Mesendoderm (in vitro differentiated cells): ENCODE results near the gene CLIC1.

ENCODE experiments used
- DNase-seq: peaks from one replicate; pipeline ENCODE4 v3.0.0; 2013
- H2AK5ac ChIP-seq: 2 replicates; pipeline ENCODE4 v1.6.1; 2013; ENCODE audit warnings: low read length, inconsistent platforms
- H2BK120ac ChIP-seq: 2 replicates; pipeline ENCODE4 v1.6.1; 2013; ENCODE audit warnings: low read depth, mild to moderate bottlenecking, low read length, moderate library complexity, mixed read lengths
- H2BK15ac ChIP-seq: replicated peaks from 2 replicates; pipeline ENCODE4 v1.6.1; 2013; ENCODE audit warnings: low read depth, mild to moderate bottlenecking, moderate library complexity
- H2BK5ac ChIP-seq: 2 replicates; pipeline ENCODE4 v1.6.1; 2013; ENCODE audit warnings: low read length, inconsistent platforms
- H3K18ac ChIP-seq: 2 replicates; pipeline ENCODE4 v1.6.1; 2013; ENCODE audit warnings: mild to moderate bottlenecking, low read length, mixed read lengths
- H3K23ac ChIP-seq: one replicate; pipeline ENCODE4 v1.6.1; 2013; ENCODE audit warnings: low read length
- H3K27ac ChIP-seq: 2 replicates; pipeline ENCODE4 v1.5.1; 2013; ENCODE audit warnings: low read depth, mild to moderate bottlenecking, inconsistent platforms, low read length, moderate library complexity
- H3K27me3 ChIP-seq: 2 replicates; pipeline ENCODE4 v1.6.1; 2013; ENCODE audit warnings: low read length, control low read depth, mild to moderate bottlenecking, inconsistent platforms; ENCODE audit not compliant: insufficient read depth, poor library complexity
- H3K36me3 ChIP-seq: 2 replicates; pipeline ENCODE4 v1.6.1; 2013; ENCODE audit warnings: low read length, inconsistent platforms; ENCODE audit not compliant: control insufficient read depth, insufficient read depth
- H3K4ac ChIP-seq: one replicate; pipeline ENCODE4 v1.6.1; 2013; ENCODE audit warnings: low read depth, mild to moderate bottlenecking, low read length, moderate library complexity
- H3K4me1 ChIP-seq: 2 replicates; pipeline ENCODE4 v1.6.1; 2013; ENCODE audit warnings: low read depth, low read length, inconsistent platforms; ENCODE audit not compliant: control insufficient read depth
- H3K4me2 ChIP-seq: 2 replicates; pipeline ENCODE4 v1.6.1; 2013; ENCODE audit warnings: low read length
- H3K4me3 ChIP-seq: 2 replicates; pipeline ENCODE4 v1.5.1; 2013; ENCODE audit warnings: mild to moderate bottlenecking, low read length
- H3K56ac ChIP-seq: one replicate; pipeline ENCODE4 v1.6.1; 2013; ENCODE audit warnings: low read length
- H3K79me1 ChIP-seq: 2 replicates; pipeline ENCODE4 v1.6.1; 2013; ENCODE audit warnings: low read length, inconsistent platforms
- H3K79me2 ChIP-seq: 2 replicates; pipeline ENCODE4 v1.6.1; 2013; ENCODE audit warnings: mild to moderate bottlenecking, low read length; ENCODE audit not compliant: control insufficient read depth, insufficient read depth
- H3K9ac ChIP-seq: 2 replicates; pipeline ENCODE4 v1.6.1; 2013; ENCODE audit warnings: low read length, inconsistent platforms
- H4K5ac ChIP-seq: one replicate; pipeline ENCODE4 v1.6.1; 2013; ENCODE audit warnings: low read length
- H4K8ac ChIP-seq: one replicate; pipeline ENCODE4 v1.6.1; 2013; ENCODE audit warnings: low read depth, mild to moderate bottlenecking, control low read depth, low read length, moderate library complexity
- WGBS: extraction: QIAGEN DNeasy Blood & Tissue Kit; methylation state at CpG from one replicate; pipeline ENCODE4 v1.1.7; 2013; ENCODE audit warnings: low lambda C conversion rate, missing lambda C conversion rate; ENCODE audit not compliant: insufficient coverage; ENCODE audit errors: extremely low coverage; 5-methylcytosine and 5-hydroxymethylcytosine counted together

Gene CLIC1

GRCh38 chr6:31701666-31702404 lies 34.5 kb downstream of the CLIC1 start:
- DNase-seq, result no peak
- Histone ChIP-seq H3K4me1 (peaks cover 7% of the 10 kb centered on the region), H3K56ac (peak overlapping the region; percentile 95), H3K27ac (peak overlapping the region; percentile 55), H3K4me3 (peak overlapping the region; percentile 99), H3K4ac (no peak overlapping the region), H2BK120ac (no peak overlapping the region), H2BK5ac (peak overlapping the region; percentile 86), H2AK5ac (peak overlapping the region; percentile 95), H3K27me3 (no peaks in the 10 kb centered on the region), H3K79me2 (peaks cover 17% of the 10 kb centered on the region), H2BK15ac (no peak overlapping the region), H3K23ac (peak overlapping the region; percentile 81), H3K36me3 (peaks cover 3% of the 10 kb centered on the region), H3K9ac (peak overlapping the region; percentile 95), H4K8ac (no peak overlapping the region), H3K79me1 (peaks cover 17% of the 10 kb centered on the region), H4K5ac (no peak overlapping the region), H3K18ac (peak overlapping the region; percentile 8), H3K4me2 (peak overlapping the region; percentile 99)
- WGBS, result no CpG with 5 or more reads among the region's 7 CpGs

GRCh38 chr6:31700740-31701401 lies 35.5 kb downstream of the CLIC1 start:
- peak overlapping the region; percentile 19 for H3K9ac ChIP-seq
- peaks cover 17% of the 10 kb centered on the region for H3K79me1 ChIP-seq
- peak overlapping the region; percentile 65 for H3K56ac ChIP-seq
- H2BK15ac ChIP-seq, result no peak overlapping the region
- peaks cover 17% of the 10 kb centered on the region for H3K79me2 ChIP-seq
- H3K23ac ChIP-seq, result no peak overlapping the region
- H4K8ac ChIP-seq, result no peak overlapping the region
- no peak overlapping the region for H4K5ac ChIP-seq
- peaks cover 6% of the 10 kb centered on the region for H3K36me3 ChIP-seq
- no peak overlapping the region for H3K18ac ChIP-seq
- peaks cover 7% of the 10 kb centered on the region for H3K4me1 ChIP-seq
- no peak overlapping the region for H3K27ac ChIP-seq
- no peak overlapping the region for H2BK5ac ChIP-seq
- no peak overlapping the region for H3K4me2 ChIP-seq
- no peak overlapping the region for H3K4me3 ChIP-seq
- no peak overlapping the region for H2BK120ac ChIP-seq
- no peak for DNase-seq
- H3K27me3 ChIP-seq, result no peaks in the 10 kb centered on the region
- H3K4ac ChIP-seq, result no peak overlapping the region
- WGBS, result no CpG with 5 or more reads among the region's 5 CpGs
- H2AK5ac ChIP-seq, result no peak overlapping the region

GRCh38 chr6:31697555-31697954 lies 38.8 kb downstream of the CLIC1 start:
- Histone ChIP-seq H2BK15ac (no peak overlapping the region), H3K18ac (no peak overlapping the region), H3K9ac (no peak overlapping the region), H3K36me3 (peaks cover 15% of the 10 kb centered on the region), H2BK120ac (no peak overlapping the region), H3K79me2 (peaks cover 17% of the 10 kb centered on the region), H3K27me3 (no peaks in the 10 kb centered on the region), H3K4me1 (peaks cover 7% of the 10 kb centered on the region), H3K4me2 (no peak overlapping the region), H4K8ac (no peak overlapping the region), H4K5ac (no peak overlapping the region), H3K79me1 (peaks cover 17% of the 10 kb centered on the region), H3K4me3 (no peak overlapping the region), H3K56ac (no peak overlapping the region), H3K27ac (no peak overlapping the region), H3K4ac (no peak overlapping the region), H2AK5ac (no peak overlapping the region), H2BK5ac (no peak overlapping the region), H3K23ac (no peak overlapping the region)
- no peak for DNase-seq
- no CpG with 5 or more reads among the region's 3 CpGs for WGBS

- Histone ChIP-seq H3K9ac (no peak overlapping the region), H3K56ac (no peak overlapping the region), H3K18ac (no peak overlapping the region), H4K5ac (no peak overlapping the region), H4K8ac (no peak overlapping the region), H2AK5ac (no peak overlapping the region), H3K27me3 (no peaks in the 10 kb centered on the region), H3K4me2 (no peak overlapping the region), H2BK120ac (no peak overlapping the region), H3K27ac (no peak overlapping the region), H2BK15ac (no peak overlapping the region), H3K36me3 (peaks cover 26% of the 10 kb centered on the region), H3K4me3 (no peak overlapping the region), H3K23ac (no peak overlapping the region), H3K4me1 (peaks cover 8% of the 10 kb centered on the region), H2BK5ac (no peak overlapping the region), H3K79me2 (peaks cover 3% of the 10 kb centered on the region), H3K79me1 (peaks cover 4% of the 10 kb centered on the region), H3K4ac (no peak overlapping the region)
- no CpG with 5 or more reads among the region's 6 CpGs for WGBS
- DNase-seq, result no peak
Measured at GRCh38 chr6:31693535-31693934, 42.8 kb downstream of the CLIC1 start.

- H3K9ac ChIP-seq, result no peak overlapping the region
- peaks cover 3% of the 10 kb centered on the region for H3K79me2 ChIP-seq
- H2BK5ac ChIP-seq, result no peak overlapping the region
- no peak overlapping the region for H3K18ac ChIP-seq
- H3K4me1 ChIP-seq, result peaks cover 8% of the 10 kb centered on the region
- H2BK15ac ChIP-seq, result no peak overlapping the region
- peaks cover 31% of the 10 kb centered on the region for H3K36me3 ChIP-seq
- DNase-seq, result no peak
- no peak overlapping the region for H3K56ac ChIP-seq
- H3K23ac ChIP-seq, result no peak overlapping the region
- H3K79me1 ChIP-seq, result peaks cover 4% of the 10 kb centered on the region
- H3K4me2 ChIP-seq, result no peak overlapping the region
- no CpG with 5 or more reads among the region's 9 CpGs for WGBS
- no peak overlapping the region for H3K4ac ChIP-seq
- no peaks in the 10 kb centered on the region for H3K27me3 ChIP-seq
- H4K5ac ChIP-seq, result no peak overlapping the region
- H2BK120ac ChIP-seq, result no peak overlapping the region
- no peak overlapping the region for H4K8ac ChIP-seq
- no peak overlapping the region for H3K27ac ChIP-seq
- H2AK5ac ChIP-seq, result no peak overlapping the region
- H3K4me3 ChIP-seq, result no peak overlapping the region
Measured at GRCh38 chr6:31692886-31693285, 43.4 kb downstream of the CLIC1 start.
